IMR-90 (cell line): ENCODE data around the gene PDGFA. TPM values are rescaled to one million over a fixed set of nuclear protein-coding genes. Genes with fewer than 3 reads are reported as not detected.

Experiments
- ATAC-seq: fragments of 200-7000 bp; cut with Tn5 transposase; 2 replicates; pipeline ENCODE4 v1.9.1; 2020; ENCODE audit warnings: low read depth, mild to moderate bottlenecking, moderate library complexity
- BruUV-seq: library from RNA; stranded (reverse); fragments of 400-500 nt; replicated peaks from 2 replicates; lab custom pipeline; 2021; lab: Mats Ljungman, UMichigan
- CTCF ChIA-PET: fragments of 300-600 bp; formaldehyde crosslinking; extraction: SDS; loops from one replicate; lab custom pipeline; 2021; ENCODE audit warnings: antibody characterized with exemption; lab: Yijun Ruan, JAX
- POLR2A ChIA-PET: fragments of 300-600 bp; sonication (Branson Sonifier 250); formaldehyde crosslinking; loops from one replicate; lab custom pipeline; 2022; ENCODE audit warnings: antibody characterized with exemption; ENCODE audit not compliant: unreplicated experiment; lab: Charles Lee
- DNase-seq: peaks from one replicate; pipeline ENCODE4 v3.0.0; 2013
- H2AFZ ChIP-seq: replicated peaks from 2 replicates; pipeline ENCODE3; 2013; ENCODE audit warnings: low read length, mild to moderate bottlenecking; ENCODE audit not compliant: poor library complexity
- H2AK5ac ChIP-seq: 2 replicates; pipeline ENCODE4 v1.6.1; 2013; ENCODE audit warnings: low read depth, low read length, inconsistent platforms
- H2AK9ac ChIP-seq: replicated peaks from 2 replicates; pipeline ENCODE3; 2013; ENCODE audit warnings: mild to moderate bottlenecking, low read depth, low read length, moderate library complexity; ENCODE audit not compliant: poor library complexity
- H2BK120ac ChIP-seq: 2 replicates; pipeline ENCODE4 v1.6.1; 2013; ENCODE audit warnings: low read depth, low read length, inconsistent platforms
- H2BK15ac ChIP-seq: 3 replicates; pipeline ENCODE4 v1.6.1; 2013; ENCODE audit warnings: low read depth, low read length, inconsistent platforms
- H2BK20ac ChIP-seq: 2 replicates; pipeline ENCODE4 v1.6.1; 2013; ENCODE audit warnings: low read depth, mild to moderate bottlenecking, inconsistent platforms, low read length, moderate library complexity
- H2BK5ac ChIP-seq: 2 replicates; pipeline ENCODE4 v1.6.1; 2013; ENCODE audit warnings: mild to moderate bottlenecking, low read depth, low read length, inconsistent platforms; ENCODE audit not compliant: poor library complexity, severe bottlenecking
- H3K14ac ChIP-seq: replicated peaks from 2 replicates; pipeline ENCODE4 v1.6.1; 2013; ENCODE audit warnings: low read depth, low read length, inconsistent platforms
- H3K18ac ChIP-seq: 2 replicates; pipeline ENCODE4 v1.6.1; 2013; ENCODE audit warnings: low read depth, low read length, control low read depth
- H3K23ac ChIP-seq: 2 replicates; pipeline ENCODE4 v1.6.1; 2013; ENCODE audit warnings: low read depth, low read length, inconsistent platforms
- H3K27ac ChIP-seq: 2 replicates; pipeline ENCODE4 v1.5.1; 2013; ENCODE audit warnings: mild to moderate bottlenecking, control low read depth, low read length; ENCODE audit not compliant: insufficient read depth
- H3K27me3 ChIP-seq: 2 replicates; pipeline ENCODE4 v1.6.1; 2013; ENCODE audit warnings: low read length; ENCODE audit not compliant: control insufficient read depth, insufficient read depth
- H3K36me3 ChIP-seq: 2 replicates; pipeline ENCODE4 v1.6.1; 2013; ENCODE audit warnings: low read length, mixed read lengths; ENCODE audit not compliant: control insufficient read depth, insufficient read depth
- H3K4ac ChIP-seq: 2 replicates; pipeline ENCODE4 v1.6.1; 2013; ENCODE audit warnings: low read depth, low read length, inconsistent platforms
- H3K4me1 ChIP-seq: 2 replicates; pipeline ENCODE4 v1.6.1; 2013; ENCODE audit warnings: low read length, mixed read lengths; ENCODE audit not compliant: control insufficient read depth, insufficient read depth
- H3K4me2 ChIP-seq: 2 replicates; pipeline ENCODE4 v1.6.1; 2013; ENCODE audit warnings: low read depth, mild to moderate bottlenecking, control low read depth, low read length, moderate library complexity
- H3K4me3 ChIP-seq: 2 replicates; pipeline ENCODE4 v1.5.1; 2013; ENCODE audit warnings: low read depth, mild to moderate bottlenecking, control low read depth, low read length, moderate library complexity; ENCODE audit not compliant: insufficient read depth
- H3K56ac ChIP-seq: 2 replicates; pipeline ENCODE4 v1.6.1; 2013; ENCODE audit warnings: low read length, inconsistent platforms; ENCODE audit not compliant: insufficient read depth; ENCODE audit errors: extremely low read depth
- H3K79me1 ChIP-seq, 2 experiments: 2 replicates each; pipeline ENCODE4 v1.6.1; 2013; ENCODE audit warnings: low read length in 2 of 2, inconsistent platforms in 1 of 2, low read depth in 1 of 2
- H3K9ac ChIP-seq: 2 replicates; pipeline ENCODE4 v1.6.1; 2013; ENCODE audit warnings: low read depth, low read length, control low read depth
- H3K9me1 ChIP-seq: 2 replicates; pipeline ENCODE4 v1.6.1; 2013; ENCODE audit warnings: low read length, inconsistent platforms; ENCODE audit not compliant: insufficient read depth
- H3K9me3 ChIP-seq: 2 replicates; pipeline ENCODE4 v1.6.1; 2013; ENCODE audit warnings: low read length; ENCODE audit not compliant: control insufficient read depth, insufficient read depth
- H4K20me1 ChIP-seq: 2 replicates; pipeline ENCODE4 v1.6.1; 2013; ENCODE audit warnings: low read length, inconsistent platforms; ENCODE audit not compliant: insufficient read depth
- H4K5ac ChIP-seq: 2 replicates; pipeline ENCODE4 v1.6.1; 2013; ENCODE audit warnings: mild to moderate bottlenecking, low read depth, low read length, control low read depth
- H4K8ac ChIP-seq, 2 experiments: 2 replicates each; pipeline ENCODE4 v1.6.1; 2013; ENCODE audit warnings: low read depth in 2 of 2, low read length in 2 of 2, control low read depth in 1 of 2, inconsistent platforms in 1 of 2
- H4K91ac ChIP-seq: 2 replicates; pipeline ENCODE4 v1.6.1; 2013; ENCODE audit warnings: low read depth, low read length, inconsistent platforms; ENCODE audit not compliant: insufficient read depth
- MAZ ChIP-seq: IDR thresholded peaks from 2 replicates; pipeline ENCODE4 v1.6.1; 2012; ENCODE audit warnings: low read depth, mild to moderate bottlenecking, low read length, improper control_type of control experiment, moderate library complexity, borderline replicate concordance
- RCOR1 ChIP-seq: IDR thresholded peaks from 2 replicates; pipeline ENCODE4 v1.6.1; 2012; ENCODE audit warnings: mild to moderate bottlenecking, low read length, improper control_type of control experiment; ENCODE audit not compliant: insufficient replicate concordance
- SMC3 ChIP-seq: fragments of 150-350 bp; IDR thresholded peaks from 2 replicates; pipeline ENCODE4 v1.6.1; 2016; ENCODE audit warnings: low read depth, mild to moderate bottlenecking, antibody characterized with exemption, low read length, moderate library complexity
- WGBS, 2 experiments: methylation state at CpG; one replicate each; pipeline versions ENCODE4 v1.1.5 to v1.1.7; 2013; ENCODE audit warnings: missing lambda C conversion rate in 2 of 2; ENCODE audit not compliant: insufficient read length in 1 of 2; ENCODE audit errors: extremely low coverage in 2 of 2; 5-methylcytosine and 5-hydroxymethylcytosine counted together
- dilution Hi-C: fragments of 300-500 bp; cut with HindIII; formaldehyde crosslinking; loops from one replicate; pipeline ENCODE4 v1.14.3; 2018; ENCODE audit warnings: low sequenced_read_pairs; ENCODE audit not compliant: unreplicated experiment
- in situ Hi-C: fragments of 300-500 bp; cut with MboI; formaldehyde crosslinking; loops from 3 replicates; pipeline ENCODE4 v1.14.3; 2019; ENCODE audit warnings: low sequenced_read_pairs, inconsistent platforms, mixed read lengths
- intact Hi-C: fragments of 100-400 bp; cut with micrococcal nuclease; formaldehyde crosslinking; loops from 2 replicates; pipeline ENCODE4 v1.10.0; 2022
- polyA plus RNA-seq, 3 experiments: library from polyadenylated mRNA; depleted of rRNA; stranded (reverse); fragments of >200 nt; gene quantifications; 2 replicates each; pipeline ENCODE4 v1.2.3, GENCODE V29; 2012; ENCODE audit warnings: low replicate concordance in 1 of 3
- total RNA-seq: library from RNA; depleted of rRNA; stranded (reverse); fragments of >200 nt; gene quantifications from 2 replicates; pipeline ENCODE4 v1.2.3, GENCODE V29; 2012

Gene PDGFA
- total and polyA plus RNA-seq, 2 of the 4 experiments (the other 2 are of a cell fraction): 3.3 to 3.8 TPM

GRCh38 chr7:543501-544337, 24.1 kb upstream of the PDGFA start:
- no peaks in the 10 kb centered on the region for H3K9me3 ChIP-seq
- H2BK120ac ChIP-seq: peak overlapping the region; percentile 99
- 0 out of 2 replicates have a peak overlapping the region, but pooled peaks have one; percentile 2 for H3K23ac ChIP-seq
- H3K4ac ChIP-seq: peak overlapping the region; percentile 99
- H3K9me1 ChIP-seq: peaks cover 19% of the 10 kb centered on the region
- H3K27me3 ChIP-seq: no peaks in the 10 kb centered on the region
- WGBS, 2 experiments: 84% methylated on average over 5 of the region's 18 CpGs; no CpG with 5 or more reads in 1 of the 2 experiments
- peak overlapping the region; percentile 83 for H2AK9ac ChIP-seq
- H3K56ac ChIP-seq: peak overlapping the region; percentile 6; the same call in 1 of the 2 replicates
- H3K4me3 ChIP-seq: no peak overlapping the region
- peak overlapping the region; percentile 91 for H2AFZ ChIP-seq
- in situ Hi-C loops (no loop called here), intact Hi-C loops (no loop called here), dilution Hi-C loops (no loop called here)
- no peak overlapping the region for H3K9ac ChIP-seq
- DNase-seq (peak; percentile 13), ATAC-seq (no peak)
- no peak overlapping the region for H3K18ac ChIP-seq
- CTCF ChIA-PET: interaction anchor here (0.9 kb wide), 1 partner anchor 24 kb away, joined by 3 read pairs; the partner anchor contains the start of gene PDGFA
- peak overlapping the region; percentile 24; the same call in 1 of the 2 replicates for H3K27ac ChIP-seq
- peak overlapping the region; percentile 96 for H4K91ac ChIP-seq
- peak overlapping the region; percentile 81 to 82; a peak in 2 of 4 replicates for H4K8ac ChIP-seq
- TF ChIP-seq RCOR1: peak; percentile 97
- TF ChIP-seq MAZ: no peak
- TF ChIP-seq SMC3: 0 out of 2 replicates have a peak, but pooled peaks have one; percentile 15
- peak overlapping the region; percentile 21 for H4K5ac ChIP-seq
- 0 out of 2 replicates have a peak overlapping the region, but pooled peaks have one; percentile 45 for H3K14ac ChIP-seq
- BruUV-seq: no TSS peak
- no peak overlapping the region for H3K4me2 ChIP-seq
- POLR2A ChIA-PET: interaction anchor here (0.6 kb wide), 1 partner anchor 38 kb away, joined by 7 read pairs; no protein-coding TSS in a partner anchor
- H4K20me1 ChIP-seq: no peaks in the 10 kb centered on the region
- H3K36me3 ChIP-seq: no peaks in the 10 kb centered on the region
- H2BK5ac ChIP-seq: peak overlapping the region; percentile 77
- H2AK5ac ChIP-seq: peak overlapping the region; percentile 52
- 0 out of 4 replicates have a peak, but pooled peaks cover 0 to 4% of the 10 kb centered on the region in 2 experiments for H3K79me1 ChIP-seq
- H2BK15ac ChIP-seq: peak overlapping the region; percentile 72; the same call in 2 of the 3 replicates
- H2BK20ac ChIP-seq: peak overlapping the region; percentile 84; the same call in 1 of the 2 replicates
- peaks cover 28% of the 10 kb centered on the region for H3K4me1 ChIP-seq
